Measurements from ENCODE around the gene INS.

Gene INS

DNA sequence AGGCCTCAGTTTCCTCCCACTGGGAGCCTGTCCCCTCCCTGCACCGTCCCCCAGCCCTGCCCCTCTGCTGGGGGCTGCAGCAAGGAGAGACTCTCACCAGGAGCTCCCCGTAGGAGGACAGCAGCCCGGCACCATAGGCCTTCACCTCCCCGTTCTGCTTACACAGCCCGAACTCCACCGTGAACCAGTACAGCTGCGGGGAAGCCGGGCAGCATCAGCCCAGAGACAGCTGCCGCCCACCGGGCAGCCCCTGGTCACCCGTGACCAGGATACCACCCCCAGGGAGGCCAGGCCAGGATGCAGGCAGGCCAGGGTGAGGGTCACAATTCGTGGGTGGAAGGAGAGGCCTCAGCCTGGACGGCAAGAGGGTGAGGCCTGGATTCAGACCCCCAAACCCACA, 4.6 kb upstream of the INS start:
- DNase-seq (ENCODE audit: low spot score): no peak
- TF ChIP-seq, protein P1, sequence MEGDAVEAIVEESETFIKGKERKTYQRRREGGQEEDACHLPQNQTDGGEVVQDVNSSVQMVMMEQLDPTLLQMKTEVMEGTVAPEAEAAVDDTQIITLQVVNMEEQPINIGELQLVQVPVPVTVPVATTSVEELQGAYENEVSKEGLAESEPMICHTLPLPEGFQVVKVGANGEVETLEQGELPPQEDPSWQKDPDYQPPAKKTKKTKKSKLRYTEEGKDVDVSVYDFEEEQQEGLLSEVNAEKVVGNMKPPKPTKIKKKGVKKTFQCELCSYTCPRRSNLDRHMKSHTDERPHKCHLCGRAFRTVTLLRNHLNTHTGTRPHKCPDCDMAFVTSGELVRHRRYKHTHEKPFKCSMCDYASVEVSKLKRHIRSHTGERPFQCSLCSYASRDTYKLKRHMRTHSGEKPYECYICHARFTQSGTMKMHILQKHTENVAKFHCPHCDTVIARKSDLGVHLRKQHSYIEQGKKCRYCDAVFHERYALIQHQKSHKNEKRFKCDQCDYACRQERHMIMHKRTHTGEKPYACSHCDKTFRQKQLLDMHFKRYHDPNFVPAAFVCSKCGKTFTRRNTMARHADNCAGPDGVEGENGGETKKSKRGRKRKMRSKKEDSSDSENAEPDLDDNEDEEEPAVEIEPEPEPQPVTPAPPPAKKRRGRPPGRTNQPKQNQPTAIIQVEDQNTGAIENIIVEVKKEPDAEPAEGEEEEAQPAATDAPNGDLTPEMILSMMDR (IDR thresholded peaks at IDR 0.05; ENCODE audit: extremely low read depth, missing control alignments): no peak

- DNase-seq (ENCODE audit: low spot score): no peak
- TF ChIP-seq, protein P1 (IDR thresholded peaks at IDR 0.05; ENCODE audit: extremely low read depth, missing control alignments): no peak
Observed at GRCh38 chr11:2164861-2165555, 4.0 kb upstream of the INS start.

DNA sequence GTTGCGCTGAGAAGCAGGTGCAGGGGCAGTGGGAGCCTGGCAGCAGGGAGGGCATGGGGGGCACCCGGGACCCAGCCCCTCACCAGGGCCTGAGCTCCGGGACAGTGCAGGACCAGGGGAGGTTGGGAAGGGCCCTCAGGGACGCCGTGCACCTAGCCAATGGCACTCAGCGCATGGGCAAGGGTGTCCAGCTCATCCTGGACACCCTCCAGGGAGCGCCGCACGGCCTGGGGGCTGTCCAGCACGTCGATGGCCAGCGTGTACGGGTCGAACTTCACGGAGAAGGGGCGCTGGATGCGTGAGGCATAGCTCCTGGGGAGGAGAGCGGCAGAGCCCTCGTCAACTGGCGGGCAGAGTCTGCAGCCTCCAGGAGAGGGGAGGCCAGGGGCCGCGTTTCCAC, 3.1 kb upstream of the INS start:
- no peak for DNase-seq (ENCODE audit: low spot score)
- TF ChIP-seq, protein P1 (IDR thresholded peaks at IDR 0.05; ENCODE audit: extremely low read depth, missing control alignments): no peak

- no peak for DNase-seq (ENCODE audit: low spot score)
- TF ChIP-seq, protein P1 (IDR thresholded peaks at IDR 0.05; ENCODE audit: extremely low read depth, missing control alignments): no peak
Observed at GRCh38 chr11:2163428-2163978, 2.5 kb upstream of the INS start.

GRCh38 chr11:2159536-2160413, 1.2 kb downstream of the INS start:
- no peak for DNase-seq (ENCODE audit: low spot score)
- TF ChIP-seq, protein P1 (IDR thresholded peaks at IDR 0.05; ENCODE audit: extremely low read depth, missing control alignments): no peak

DNA sequence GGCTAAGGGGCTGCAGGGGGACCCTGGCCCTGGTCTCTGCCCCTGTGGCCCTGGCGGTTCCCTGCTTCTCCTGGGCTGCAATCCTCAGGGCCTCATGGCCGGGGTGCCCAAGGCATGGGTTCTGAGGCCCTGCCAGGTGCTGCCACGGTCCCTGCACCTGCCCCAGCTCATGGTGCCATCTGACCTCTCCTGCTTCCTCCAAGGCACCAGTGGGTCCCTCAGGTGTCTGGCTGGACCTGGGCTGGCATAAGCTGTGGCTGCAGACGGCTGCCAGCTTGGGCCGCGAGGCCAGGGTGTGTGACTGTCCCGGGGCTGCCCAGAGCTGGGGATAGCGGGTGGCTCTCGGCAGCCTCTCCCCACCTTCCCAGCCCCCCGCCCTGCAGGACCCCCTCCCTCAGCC, 2.0 kb downstream of the INS start:
- no peak for DNase-seq (ENCODE audit: low spot score)
- TF ChIP-seq, protein P1 (IDR thresholded peaks at IDR 0.05; ENCODE audit: extremely low read depth, missing control alignments): no peak

GRCh38 chr11:2158296-2158737, 2.7 kb downstream of the INS start:
- TF ChIP-seq, protein P1 (IDR thresholded peaks at IDR 0.05; ENCODE audit: extremely low read depth, missing control alignments): no peak
- no peak for DNase-seq (ENCODE audit: low spot score)
